Vagina (tissue), 2 donors: Measurements from ENCODE around the gene SOX9. TPM values are rescaled to one million over a fixed set of nuclear protein-coding genes. Genes with fewer than 3 reads are reported as not detected.
"Not testable (repeated sequence)": the region's sequence is repeated elsewhere in the genome, so short reads cannot be mapped to it uniquely, and the experiment has no call there.

Source experiments
- DNase-seq, 2 donors: peaks; one replicate each; pipeline ENCODE4 v3.0.0-alpha.2; 2017; ENCODE audit errors: extremely low spot score in 2 of 2
- H3K27ac ChIP-seq: fragments of 200-600 bp; sonication (generic); one replicate; pipeline ENCODE4 v1.5.1; 2019
- H3K27me3 ChIP-seq: fragments of 200-600 bp; sonication (generic); one replicate; pipeline ENCODE4 v1.5.1; 2019
- H3K36me3 ChIP-seq, 2 donors: fragments of 200-600 bp; sonication (generic); one replicate each; pipeline ENCODE4 v1.5.1; 2017 to 2019
- H3K4me1 ChIP-seq: fragments of 200-600 bp; sonication (generic); one replicate; pipeline ENCODE4 v1.5.1; 2019
- H3K4me3 ChIP-seq, 2 donors: fragments of 200-600 bp; sonication (generic); 1 replicate in 1 of 2; 2 replicates in 1 of 2; pipeline ENCODE4 v1.5.1; 2016 to 2019
- H3K9me3 ChIP-seq: fragments of 200-600 bp; sonication (generic); one replicate; pipeline ENCODE4 v1.5.1; 2019
- POLR2A ChIP-seq, 2 donors: fragments of 450-650 bp; IDR thresholded peaks; one replicate each; pipeline ENCODE4 v1.6.1; 2017; ENCODE audit warnings: antibody characterized with exemption in 2 of 2, mild to moderate bottlenecking in 2 of 2, moderate library complexity in 2 of 2
- POLR2AphosphoS5 ChIP-seq, 2 donors: sonication (generic); formaldehyde crosslinking; IDR thresholded peaks; one replicate each; pipeline ENCODE4 v1.9.0; 2017; ENCODE audit warnings: antibody characterized with exemption in 2 of 2, mild to moderate bottlenecking in 2 of 2, low read depth in 1 of 2; ENCODE audit not compliant: insufficient read depth in 1 of 2
- intact Hi-C: fragments of 100-400 bp; cut with DNase I; formaldehyde crosslinking; loops from one replicate; pipeline ENCODE4 v1.15.1; 2023
- total RNA-seq: library from RNA; depleted of rRNA; stranded (reverse); fragments of >200 nt; gene quantifications from one replicate; pipeline ENCODE4 v1.2.3, GENCODE V29; 2016
- TF ChIP-seq, protein P1 (sequence below), 3 experiments: fragments of 450-650 bp in 2 of 3; fragments of 200-600 bp in 1 of 3; sonication (generic) in 1 of 3; IDR thresholded peaks; one replicate each; pipeline ENCODE4 v1.5.1; 2017 to 2019; ENCODE audit warnings: antibody characterized with exemption in 3 of 3, mild to moderate bottlenecking in 2 of 3, moderate library complexity in 2 of 3

SOX9 gene
- total RNA-seq, 1 donor from 2014 or later: 22.8 TPM

DNA sequence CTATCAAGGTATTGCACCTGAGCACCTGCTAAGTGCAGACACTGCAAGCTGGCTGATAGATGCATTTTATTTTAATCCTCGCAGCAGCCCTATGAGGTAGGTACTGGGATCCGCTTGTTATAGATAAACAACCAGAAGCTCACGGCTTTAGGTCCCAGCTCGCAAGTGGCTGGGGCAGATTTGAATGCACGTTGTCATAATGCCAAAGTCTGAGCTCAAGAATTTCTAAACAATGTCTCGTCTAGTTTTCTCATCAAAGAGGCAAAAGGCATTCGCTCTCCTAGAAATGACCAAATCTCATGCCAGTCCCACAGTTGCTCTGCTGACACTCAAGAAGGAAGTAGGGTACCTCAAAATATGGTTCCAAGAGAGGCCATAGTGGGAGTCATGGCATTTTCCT is 20.5 kb downstream of the SOX9 start:
- no peak overlapping the region for H3K27ac ChIP-seq
- H3K27me3 ChIP-seq: no peaks in the 10 kb centered on the region
- TF ChIP-seq POLR2A (IDR thresholded peaks at IDR 0.05) (no peak), POLR2AphosphoS5 (IDR thresholded peaks at IDR 0.05; ENCODE audit: insufficient read depth in 1 of 2, low read depth in 1 of 2) (no peak)
- TF ChIP-seq, protein P1, sequence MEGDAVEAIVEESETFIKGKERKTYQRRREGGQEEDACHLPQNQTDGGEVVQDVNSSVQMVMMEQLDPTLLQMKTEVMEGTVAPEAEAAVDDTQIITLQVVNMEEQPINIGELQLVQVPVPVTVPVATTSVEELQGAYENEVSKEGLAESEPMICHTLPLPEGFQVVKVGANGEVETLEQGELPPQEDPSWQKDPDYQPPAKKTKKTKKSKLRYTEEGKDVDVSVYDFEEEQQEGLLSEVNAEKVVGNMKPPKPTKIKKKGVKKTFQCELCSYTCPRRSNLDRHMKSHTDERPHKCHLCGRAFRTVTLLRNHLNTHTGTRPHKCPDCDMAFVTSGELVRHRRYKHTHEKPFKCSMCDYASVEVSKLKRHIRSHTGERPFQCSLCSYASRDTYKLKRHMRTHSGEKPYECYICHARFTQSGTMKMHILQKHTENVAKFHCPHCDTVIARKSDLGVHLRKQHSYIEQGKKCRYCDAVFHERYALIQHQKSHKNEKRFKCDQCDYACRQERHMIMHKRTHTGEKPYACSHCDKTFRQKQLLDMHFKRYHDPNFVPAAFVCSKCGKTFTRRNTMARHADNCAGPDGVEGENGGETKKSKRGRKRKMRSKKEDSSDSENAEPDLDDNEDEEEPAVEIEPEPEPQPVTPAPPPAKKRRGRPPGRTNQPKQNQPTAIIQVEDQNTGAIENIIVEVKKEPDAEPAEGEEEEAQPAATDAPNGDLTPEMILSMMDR (IDR thresholded peaks at IDR 0.05): no peak
- no peaks in the 10 kb centered on the region for H3K4me1 ChIP-seq
- H3K4me3 ChIP-seq: no peak overlapping the region
- intact Hi-C loops: no loop called here
- no peak for DNase-seq
- no peaks in the 10 kb centered on the region for H3K9me3 ChIP-seq
- H3K36me3 ChIP-seq: no peaks in the 10 kb centered on the region

DNA sequence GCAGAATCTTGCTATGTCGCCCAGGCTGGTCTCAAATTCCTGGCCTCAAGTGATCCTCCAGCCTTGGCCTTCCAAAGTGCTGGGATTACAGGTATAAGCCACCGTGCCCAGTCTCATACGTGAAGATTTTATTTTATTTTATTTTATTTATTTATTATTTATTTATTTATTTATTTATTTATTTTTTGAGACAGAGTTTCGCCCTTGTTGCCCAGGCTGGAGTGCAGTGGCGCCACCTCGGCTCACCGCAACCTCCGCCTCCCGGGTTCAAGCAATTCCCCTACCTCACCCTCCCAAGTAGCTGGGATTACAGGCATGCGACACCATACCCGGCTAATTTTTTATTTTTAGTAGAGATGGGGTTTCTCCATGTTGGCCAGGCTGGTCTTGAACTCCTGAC is 21.3 kb downstream of the SOX9 start:
- intact Hi-C loops, H3K27ac ChIP-seq: not testable (repeated sequence)

DNA sequence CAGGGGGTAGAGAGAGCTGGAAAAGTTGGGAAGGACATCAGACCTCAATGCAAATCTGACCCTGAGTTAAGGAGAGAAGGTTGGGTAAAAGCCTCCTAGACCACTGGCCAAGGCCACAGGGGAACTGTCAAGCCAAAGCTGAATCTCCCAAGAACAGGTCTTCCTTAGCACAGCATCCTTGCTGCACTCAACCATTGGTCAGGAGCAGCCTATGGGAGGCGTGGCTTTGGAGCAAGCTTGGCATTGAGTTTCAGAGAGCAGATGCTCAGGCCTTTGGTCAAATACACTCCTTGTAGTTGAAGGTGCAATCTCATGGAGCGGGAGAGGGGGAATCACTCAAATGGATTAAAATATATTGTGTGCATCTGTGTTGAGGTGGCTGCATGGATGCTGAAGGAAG is 21.8 kb downstream of the SOX9 start:
- TF ChIP-seq POLR2AphosphoS5 (IDR thresholded peaks at IDR 0.05; ENCODE audit: insufficient read depth in 1 of 2, low read depth in 1 of 2) (no peak), POLR2A (IDR thresholded peaks at IDR 0.05) (no peak)
- TF ChIP-seq, protein P1 (IDR thresholded peaks at IDR 0.05): no peak
- Histone ChIP-seq H3K4me3 (no peak overlapping the region), H3K9me3 (no peaks in the 10 kb centered on the region), H3K36me3 (no peaks in the 10 kb centered on the region), H3K27me3 (no peaks in the 10 kb centered on the region), H3K4me1 (no peaks in the 10 kb centered on the region), H3K27ac (no peak overlapping the region)
- intact Hi-C loops: no loop called here
- DNase-seq: no peak

More for the DNA sequence above, 21.3 kb downstream of the SOX9 start:
- DNase-seq, H3K4me3 ChIP-seq, H3K36me3 ChIP-seq, H3K9me3 ChIP-seq, H3K27me3 ChIP-seq, H3K4me1 ChIP-seq: not testable (repeated sequence)

GRCh38 chr17:72143245-72143644 is 22.4 kb downstream of the SOX9 start:
- no peak for DNase-seq
- TF ChIP-seq, protein P1 (IDR thresholded peaks at IDR 0.05): no peak
- TF ChIP-seq POLR2A (IDR thresholded peaks at IDR 0.05) (no peak), POLR2AphosphoS5 (IDR thresholded peaks at IDR 0.05; ENCODE audit: insufficient read depth in 1 of 2, low read depth in 1 of 2) (no peak)
- no peaks in the 10 kb centered on the region for H3K27me3 ChIP-seq
- no peaks in the 10 kb centered on the region for H3K9me3 ChIP-seq
- no peak overlapping the region for H3K4me3 ChIP-seq
- no peaks in the 10 kb centered on the region for H3K36me3 ChIP-seq
- intact Hi-C loops: no loop called here
- H3K4me1 ChIP-seq: no peaks in the 10 kb centered on the region
- H3K27ac ChIP-seq: no peak overlapping the region

DNA sequence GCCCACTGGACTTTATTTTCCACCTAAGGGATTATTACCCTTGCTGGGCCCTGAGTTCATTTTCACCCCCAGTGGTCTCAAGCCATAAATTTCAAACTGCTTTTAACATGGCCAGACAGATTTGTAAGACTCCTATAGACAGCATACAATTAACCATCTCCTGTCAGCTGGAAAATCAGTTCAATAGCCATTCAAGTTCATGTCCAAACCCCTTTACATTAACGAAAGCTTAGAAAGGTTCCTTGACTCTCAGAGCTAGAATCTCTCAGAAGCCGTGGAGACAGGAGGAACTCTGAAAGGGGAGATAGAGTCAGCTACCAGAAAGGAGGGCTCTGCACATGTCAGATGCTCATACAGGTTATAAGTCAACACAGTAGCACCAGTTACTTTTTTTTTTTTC is 23.3 kb downstream of the SOX9 start:
- H3K9me3 ChIP-seq: no peaks in the 10 kb centered on the region
- no peaks in the 10 kb centered on the region for H3K36me3 ChIP-seq
- intact Hi-C loops: no loop called here
- H3K4me1 ChIP-seq: no peaks in the 10 kb centered on the region
- no peak overlapping the region for H3K27ac ChIP-seq
- no peak overlapping the region for H3K4me3 ChIP-seq
- no peak for DNase-seq
- H3K27me3 ChIP-seq: no peaks in the 10 kb centered on the region
- no peak for TF ChIP-seq POLR2AphosphoS5 (IDR thresholded peaks at IDR 0.05; ENCODE audit: insufficient read depth in 1 of 2, low read depth in 1 of 2)

DNA sequence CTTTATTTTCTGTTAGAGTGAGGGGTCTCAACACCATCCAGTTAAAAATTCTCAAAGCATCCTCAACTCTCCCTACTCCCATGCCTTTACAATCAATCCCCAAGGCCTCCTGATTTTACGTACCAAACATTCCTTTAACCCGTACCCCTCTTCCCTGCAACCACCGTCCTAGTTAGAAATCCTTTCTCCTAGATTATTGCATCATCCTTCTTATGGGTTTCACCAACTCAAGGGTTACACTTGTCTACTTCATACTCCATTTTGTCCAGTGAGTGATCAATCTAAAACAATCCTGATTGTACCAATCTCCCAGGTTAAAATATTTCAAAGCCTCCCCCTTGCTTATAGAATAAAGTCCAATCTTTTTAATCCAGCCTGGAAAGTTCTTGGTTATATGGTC is 24.7 kb downstream of the SOX9 start:
- H3K36me3 ChIP-seq: no peaks in the 10 kb centered on the region
- H3K9me3 ChIP-seq: no peaks in the 10 kb centered on the region
- no peak overlapping the region for H3K27ac ChIP-seq
- H3K27me3 ChIP-seq: no peaks in the 10 kb centered on the region
- intact Hi-C loops: no loop called here
- H3K4me3 ChIP-seq: no peak overlapping the region
- no peaks in the 10 kb centered on the region for H3K4me1 ChIP-seq
- no peak for DNase-seq
- TF ChIP-seq POLR2A (IDR thresholded peaks at IDR 0.05) (no peak), POLR2AphosphoS5 (IDR thresholded peaks at IDR 0.05; ENCODE audit: insufficient read depth in 1 of 2, low read depth in 1 of 2) (no peak)
- TF ChIP-seq, protein P1 (IDR thresholded peaks at IDR 0.05): no peak
